OCI-LY3 (cell line): ENCODE measurements around the gene SIRT1.

Experiments
- EZH2phosphoT487 ChIP-seq: fragments of 200-600 bp; shearing (Covaris generic); IDR thresholded peaks from 2 replicates; pipeline ENCODE4 v1.6.1; 2018; ENCODE audit warnings: antibody characterized with exemption, mixed run types, low read depth
- TF ChIP-seq, protein P1 (sequence below): fragments of 200-600, 300-600 bp; sonication (generic); IDR thresholded peaks from 2 replicates; pipeline ENCODE4 v1.5.1; 2014; ENCODE audit warnings: antibody characterized with exemption, low read length, low read depth

DNA sequence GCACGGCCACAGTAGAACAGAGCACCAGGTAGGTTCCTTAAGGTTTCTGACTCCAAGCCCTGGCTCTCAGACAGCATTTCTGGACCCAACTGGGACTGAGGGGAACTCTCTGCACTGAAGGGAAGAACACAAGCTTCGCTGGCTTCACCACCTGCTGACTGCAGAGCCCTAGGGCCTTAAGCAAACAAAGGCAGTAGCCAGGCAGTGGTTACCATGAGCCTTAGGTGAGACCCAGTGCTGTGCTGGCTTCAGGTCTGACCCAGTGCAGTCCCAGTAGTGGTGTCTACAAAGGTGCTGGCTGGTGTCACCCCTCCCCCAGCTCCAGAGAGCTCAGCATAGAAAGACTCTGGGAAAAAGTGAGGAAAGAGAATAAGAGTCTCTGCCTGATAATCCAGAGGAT, 59.5 kb downstream of the SIRT1 start:
- TF ChIP-seq, protein P1, sequence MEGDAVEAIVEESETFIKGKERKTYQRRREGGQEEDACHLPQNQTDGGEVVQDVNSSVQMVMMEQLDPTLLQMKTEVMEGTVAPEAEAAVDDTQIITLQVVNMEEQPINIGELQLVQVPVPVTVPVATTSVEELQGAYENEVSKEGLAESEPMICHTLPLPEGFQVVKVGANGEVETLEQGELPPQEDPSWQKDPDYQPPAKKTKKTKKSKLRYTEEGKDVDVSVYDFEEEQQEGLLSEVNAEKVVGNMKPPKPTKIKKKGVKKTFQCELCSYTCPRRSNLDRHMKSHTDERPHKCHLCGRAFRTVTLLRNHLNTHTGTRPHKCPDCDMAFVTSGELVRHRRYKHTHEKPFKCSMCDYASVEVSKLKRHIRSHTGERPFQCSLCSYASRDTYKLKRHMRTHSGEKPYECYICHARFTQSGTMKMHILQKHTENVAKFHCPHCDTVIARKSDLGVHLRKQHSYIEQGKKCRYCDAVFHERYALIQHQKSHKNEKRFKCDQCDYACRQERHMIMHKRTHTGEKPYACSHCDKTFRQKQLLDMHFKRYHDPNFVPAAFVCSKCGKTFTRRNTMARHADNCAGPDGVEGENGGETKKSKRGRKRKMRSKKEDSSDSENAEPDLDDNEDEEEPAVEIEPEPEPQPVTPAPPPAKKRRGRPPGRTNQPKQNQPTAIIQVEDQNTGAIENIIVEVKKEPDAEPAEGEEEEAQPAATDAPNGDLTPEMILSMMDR, result no peak
- no peak for TF ChIP-seq EZH2phosphoT487
